HFFc6 (cell line): ENCODE data around the gene RBM47. TPM values are rescaled to one million over a fixed set of nuclear protein-coding genes. Genes with fewer than 3 reads are reported as not detected.
"Not testable (repeated sequence)": the region's sequence is repeated elsewhere in the genome, so short reads cannot be mapped to it uniquely, and the experiment has no call there.

Experiments
- DNase-seq: peaks from one replicate; pipeline ENCODE4 v3.0.0-alpha.2; 2018
- H3K27ac Mint-ChIP-seq: 2 replicates; pipeline ENCODE4 v1.8.0; 2020; ENCODE audit warnings: mild to moderate bottlenecking, mixed read lengths
- H3K27me3 Mint-ChIP-seq: 2 replicates; pipeline ENCODE4 v1.8.0; 2021; ENCODE audit warnings: mild to moderate bottlenecking, moderate library complexity, mixed read lengths; ENCODE audit not compliant: insufficient read depth
- H3K36me3 Mint-ChIP-seq: 2 replicates; pipeline ENCODE4 v1.8.0; 2021; ENCODE audit warnings: low read depth, mixed read lengths
- H3K4me1 Mint-ChIP-seq: 2 replicates; pipeline ENCODE4 v1.8.0; 2020; ENCODE audit warnings: low read depth, mixed read lengths
- H3K4me3 Mint-ChIP-seq: 2 replicates; pipeline ENCODE4 v1.8.0; 2020; ENCODE audit warnings: mild to moderate bottlenecking, moderate library complexity, mixed read lengths
- H3K9me3 Mint-ChIP-seq: 2 replicates; pipeline ENCODE4 v1.8.0; 2020; ENCODE audit warnings: mild to moderate bottlenecking, mixed read lengths
- CTCF ChIP-seq: fragments of 200-600 bp; sonication (generic); IDR thresholded peaks from 2 replicates; pipeline ENCODE4 v1.5.0; 2021; ENCODE audit warnings: antibody characterized with exemption, mild to moderate bottlenecking
- total RNA-seq, 6 experiments: library from RNA; stranded (reverse); fragmentation: NEBNext Ultra II Directional; extraction: Animal tissue kit (Norgen Biotek cat#: 25700); gene quantifications; 2 replicates in 1 of 6; 3 replicates in 5 of 6; pipeline ENCODE4 v1.2.3, GENCODE V29; 2021

Gene RBM47
- total RNA-seq, 6 experiments from 2014 or later: 0.95 to 1.5 (median 1.4) TPM

GRCh38 chr4:40630335-40631021, 814 bp upstream of the RBM47 start:
- no peak overlapping the region for H3K27ac Mint-ChIP-seq
- peaks cover 1% of the 10 kb centered on the region; the same call in 1 of the 2 replicates for H3K27me3 Mint-ChIP-seq
- no peaks in the 10 kb centered on the region for H3K36me3 Mint-ChIP-seq
- no peak for DNase-seq
- H3K9me3 Mint-ChIP-seq: no peaks in the 10 kb centered on the region
- H3K4me3 Mint-ChIP-seq: peak overlapping the region; percentile 94; the same call in 1 of the 2 replicates
- TF ChIP-seq CTCF: no peak
- H3K4me1 Mint-ChIP-seq: peaks cover 46% of the 10 kb centered on the region

GRCh38 chr4:40628888-40629287, 776 bp downstream of the RBM47 start:
- H3K27me3 Mint-ChIP-seq: peaks cover 1% of the 10 kb centered on the region; the same call in 1 of the 2 replicates
- H3K4me1 Mint-ChIP-seq: peaks cover 46% of the 10 kb centered on the region
- H3K36me3 Mint-ChIP-seq: no peaks in the 10 kb centered on the region
- no peak for TF ChIP-seq CTCF
- peak overlapping the region; percentile 94 for H3K4me3 Mint-ChIP-seq
- H3K27ac Mint-ChIP-seq: peak overlapping the region; percentile 47
- no peak for DNase-seq
- H3K9me3 Mint-ChIP-seq: no peaks in the 10 kb centered on the region

- H3K36me3 Mint-ChIP-seq, H3K9me3 Mint-ChIP-seq, H3K27me3 Mint-ChIP-seq, H3K27ac Mint-ChIP-seq, DNase-seq: not testable (repeated sequence)
- Mint-ChIP-seq H3K4me3 (peak overlapping the region; percentile 94), H3K4me1 (peaks cover 46% of the 10 kb centered on the region)
Measured at GRCh38 chr4:40628407-40628806, 1.3 kb downstream of the RBM47 start.

GRCh38 chr4:40627540-40627939, 2.1 kb downstream of the RBM47 start:
- H3K27ac Mint-ChIP-seq: no peak overlapping the region
- DNase-seq: no peak
- H3K36me3 Mint-ChIP-seq: no peaks in the 10 kb centered on the region
- H3K27me3 Mint-ChIP-seq: peaks cover 1% of the 10 kb centered on the region; the same call in 1 of the 2 replicates
- peaks cover 46% of the 10 kb centered on the region for H3K4me1 Mint-ChIP-seq
- TF ChIP-seq CTCF: no peak
- H3K4me3 Mint-ChIP-seq: no peak overlapping the region
- H3K9me3 Mint-ChIP-seq: no peaks in the 10 kb centered on the region

- H3K4me1 Mint-ChIP-seq: peaks cover 56% of the 10 kb centered on the region
- no peak for TF ChIP-seq CTCF
- H3K4me3 Mint-ChIP-seq: peak overlapping the region; percentile 83
- peaks cover 1% of the 10 kb centered on the region; the same call in 1 of the 2 replicates for H3K27me3 Mint-ChIP-seq
- H3K27ac Mint-ChIP-seq: no peak overlapping the region
- DNase-seq: peak; percentile 21
- H3K36me3 Mint-ChIP-seq: peaks cover 5% of the 10 kb centered on the region
- no peaks in the 10 kb centered on the region for H3K9me3 Mint-ChIP-seq
Measured at GRCh38 chr4:40626183-40626990, 3.3 kb downstream of the RBM47 start.

GRCh38 chr4:40623707-40624106, 6.0 kb downstream of the RBM47 start:
- H3K4me1 Mint-ChIP-seq: peaks cover 49% of the 10 kb centered on the region
- no peak overlapping the region for H3K27ac Mint-ChIP-seq
- no peak overlapping the region for H3K4me3 Mint-ChIP-seq
- H3K9me3 Mint-ChIP-seq: no peaks in the 10 kb centered on the region
- no peaks in the 10 kb centered on the region; the same call in 1 of the 2 replicates for H3K27me3 Mint-ChIP-seq
- H3K36me3 Mint-ChIP-seq: peaks cover 5% of the 10 kb centered on the region
- no peak for TF ChIP-seq CTCF
- DNase-seq: no peak
